Bronchial epithelial cell (primary cell): ENCODE measurements around the gene ZC3H14. TPM values are rescaled to one million over a fixed set of nuclear protein-coding genes. Genes with fewer than 3 reads are reported as not detected.

Experiments
- DNase-seq: peaks from one replicate; pipeline ENCODE4 v3.0.0-alpha.2; 2010; ENCODE audit warnings: low read depth
- FAIRE-seq: peaks from 2 replicates; lab custom pipeline; 2011; peaks lifted over from hg19 to GRCh38; lab: Jason Lieb, UNC
- H3K27me3 ChIP-seq: 2 replicates; pipeline ENCODE4 v1.5.1; 2011; ENCODE audit warnings: low read length; ENCODE audit not compliant: control insufficient read depth, insufficient read depth
- H3K36me3 ChIP-seq: 2 replicates; pipeline ENCODE4 v1.5.1; 2011; ENCODE audit warnings: low read length; ENCODE audit not compliant: control insufficient read depth, insufficient read depth
- H3K4me3 ChIP-seq: 2 replicates; pipeline ENCODE4 v1.5.1; 2011; ENCODE audit warnings: mild to moderate bottlenecking, low read depth, low read length, control low read depth
- total RNA-seq: library from RNA; depleted of rRNA; stranded (reverse); fragments of >200 nt; gene quantifications from 2 replicates; pipeline ENCODE4 v1.2.1, GENCODE V29; 2014
- TF ChIP-seq, protein P1 (sequence below): IDR thresholded peaks from 2 replicates; pipeline ENCODE4 v1.5.1; 2011; ENCODE audit warnings: mild to moderate bottlenecking, moderate library complexity, low read length, control low read depth, inconsistent platforms; ENCODE audit not compliant: insufficient read depth, severe bottlenecking

ZC3H14 gene
- total RNA-seq, 1 donor from 2014 or later: 41.9 TPM

DNA sequence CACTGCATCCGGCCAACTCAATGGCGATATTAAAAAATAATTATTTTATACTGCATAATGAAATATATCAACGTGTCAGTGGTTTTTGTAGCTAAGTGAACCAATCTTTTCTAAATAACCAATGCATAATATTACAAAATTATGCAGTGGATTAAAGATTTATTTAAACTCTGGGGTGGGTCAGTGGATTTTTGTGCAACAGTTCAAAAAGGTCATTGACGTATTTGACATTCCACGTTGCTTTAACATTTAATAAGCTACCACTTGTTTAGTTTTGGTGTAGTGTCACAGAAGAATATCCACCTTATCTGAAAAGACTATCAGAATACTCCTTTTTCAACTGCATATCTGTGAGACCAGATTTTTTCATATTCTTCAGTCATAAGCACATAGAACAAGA, 2.6 kb downstream of the ZC3H14 start:
- DNase-seq: no peak
- FAIRE-seq: no peak
- H3K36me3 ChIP-seq: peaks cover 5% of the 10 kb centered on the region
- no peak overlapping the region for H3K4me3 ChIP-seq
- TF ChIP-seq, protein P1, sequence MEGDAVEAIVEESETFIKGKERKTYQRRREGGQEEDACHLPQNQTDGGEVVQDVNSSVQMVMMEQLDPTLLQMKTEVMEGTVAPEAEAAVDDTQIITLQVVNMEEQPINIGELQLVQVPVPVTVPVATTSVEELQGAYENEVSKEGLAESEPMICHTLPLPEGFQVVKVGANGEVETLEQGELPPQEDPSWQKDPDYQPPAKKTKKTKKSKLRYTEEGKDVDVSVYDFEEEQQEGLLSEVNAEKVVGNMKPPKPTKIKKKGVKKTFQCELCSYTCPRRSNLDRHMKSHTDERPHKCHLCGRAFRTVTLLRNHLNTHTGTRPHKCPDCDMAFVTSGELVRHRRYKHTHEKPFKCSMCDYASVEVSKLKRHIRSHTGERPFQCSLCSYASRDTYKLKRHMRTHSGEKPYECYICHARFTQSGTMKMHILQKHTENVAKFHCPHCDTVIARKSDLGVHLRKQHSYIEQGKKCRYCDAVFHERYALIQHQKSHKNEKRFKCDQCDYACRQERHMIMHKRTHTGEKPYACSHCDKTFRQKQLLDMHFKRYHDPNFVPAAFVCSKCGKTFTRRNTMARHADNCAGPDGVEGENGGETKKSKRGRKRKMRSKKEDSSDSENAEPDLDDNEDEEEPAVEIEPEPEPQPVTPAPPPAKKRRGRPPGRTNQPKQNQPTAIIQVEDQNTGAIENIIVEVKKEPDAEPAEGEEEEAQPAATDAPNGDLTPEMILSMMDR: no peak
- no peaks in the 10 kb centered on the region for H3K27me3 ChIP-seq

DNA sequence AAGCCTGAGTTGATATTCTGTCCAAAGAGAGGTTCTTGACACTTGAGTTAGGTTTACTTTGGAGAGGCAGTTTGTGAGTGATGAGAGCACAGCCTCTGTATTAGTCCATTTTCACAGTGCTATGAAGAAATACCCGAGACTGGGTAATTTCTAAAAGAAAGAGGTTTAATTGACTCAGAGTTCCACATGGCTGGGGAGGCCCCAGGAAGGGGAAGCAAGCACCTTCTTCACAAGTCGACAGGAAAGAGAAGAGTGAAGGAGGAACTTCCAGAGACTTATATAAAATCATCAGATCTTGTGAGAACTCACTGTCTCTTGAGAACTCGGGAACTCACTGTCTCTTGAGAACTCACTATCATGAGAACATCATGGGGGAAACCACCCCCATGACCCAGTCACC, 5.4 kb downstream of the ZC3H14 start:
- FAIRE-seq (no peak), DNase-seq (no peak)
- peaks cover 8% of the 10 kb centered on the region for H3K36me3 ChIP-seq
- H3K4me3 ChIP-seq: no peak overlapping the region
- no peaks in the 10 kb centered on the region for H3K27me3 ChIP-seq
- TF ChIP-seq, protein P1: no peak

GRCh38 chr14:88572117-88572516, 9.3 kb downstream of the ZC3H14 start:
- DNase-seq (no peak), FAIRE-seq (no peak)
- Histone ChIP-seq H3K27me3 (no peaks in the 10 kb centered on the region), H3K36me3 (peaks cover 10% of the 10 kb centered on the region), H3K4me3 (no peak overlapping the region)
- TF ChIP-seq, protein P1: no peak

DNA sequence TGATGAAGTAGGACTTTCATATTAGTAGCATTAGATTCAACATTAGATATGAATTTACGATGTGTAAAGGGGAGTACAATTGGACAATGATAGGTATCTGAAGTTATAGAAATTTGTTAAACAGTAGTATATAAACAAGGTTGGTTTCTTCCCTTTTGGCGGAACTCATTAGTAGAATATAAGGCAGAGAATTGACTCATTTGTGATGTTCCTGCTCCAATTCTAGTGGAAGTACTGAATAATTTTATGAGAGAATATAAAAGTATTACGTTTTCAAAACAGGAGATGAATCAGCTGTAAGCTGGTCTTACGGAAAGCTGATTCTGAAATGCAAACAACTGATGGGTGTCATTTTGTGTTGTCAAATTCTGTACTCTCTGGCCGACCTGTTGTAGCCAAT, 13.4 kb downstream of the ZC3H14 start:
- Histone ChIP-seq H3K36me3 (peaks cover 8% of the 10 kb centered on the region), H3K27me3 (no peaks in the 10 kb centered on the region), H3K4me3 (no peak overlapping the region)
- no peak for FAIRE-seq
- DNase-seq: no peak
- TF ChIP-seq, protein P1: no peak

DNA sequence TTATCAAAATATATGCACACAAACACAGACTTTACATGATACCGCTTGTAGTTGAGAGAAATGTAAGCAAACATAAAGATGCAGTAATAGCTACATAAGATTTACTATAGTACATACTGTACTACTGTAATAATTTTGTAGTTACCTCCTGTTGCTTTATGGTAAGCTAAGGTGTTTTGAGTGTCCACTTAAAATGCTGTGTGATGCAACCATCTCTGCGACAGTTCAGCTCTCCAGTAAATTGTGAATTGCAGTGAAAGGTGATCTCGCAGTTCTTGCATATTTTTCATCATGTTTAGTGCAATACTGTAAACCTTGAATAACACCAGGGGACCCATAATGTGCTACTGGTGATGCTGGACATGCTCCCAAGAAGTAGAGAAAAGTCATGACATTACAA, 21.6 kb downstream of the ZC3H14 start:
- peaks cover 9% of the 10 kb centered on the region for H3K36me3 ChIP-seq
- no peaks in the 10 kb centered on the region for H3K27me3 ChIP-seq
- no peak overlapping the region for H3K4me3 ChIP-seq
- DNase-seq (no peak), FAIRE-seq (no peak)
- TF ChIP-seq, protein P1: no peak

DNA sequence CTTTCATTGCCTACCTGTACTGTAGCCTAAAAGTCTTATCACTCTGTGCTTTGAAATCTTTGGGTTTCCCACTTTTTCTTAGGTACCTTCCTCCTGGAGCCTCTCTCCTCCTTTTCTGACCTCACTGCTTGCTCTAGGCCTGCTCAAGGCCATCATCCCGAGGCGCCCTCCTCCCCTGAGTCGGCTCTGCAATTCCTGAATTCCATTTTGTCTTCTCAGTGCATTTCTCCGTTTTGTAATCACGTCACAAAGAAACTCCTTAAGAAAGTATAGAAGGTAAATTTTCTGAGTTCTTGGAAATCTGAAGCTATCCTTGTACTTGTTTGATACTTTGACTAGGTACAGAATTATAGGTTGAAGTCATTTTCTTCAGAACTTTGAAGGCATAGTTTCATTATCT, 25.2 kb downstream of the ZC3H14 start:
- TF ChIP-seq, protein P1: no peak
- H3K36me3 ChIP-seq: peaks cover 8% of the 10 kb centered on the region
- FAIRE-seq: no peak

More for the DNA sequence above, 25.2 kb downstream of the ZC3H14 start:
- no peak for DNase-seq
- H3K27me3 ChIP-seq: no peaks in the 10 kb centered on the region
- H3K4me3 ChIP-seq: no peak overlapping the region
